Smooth muscle cell (in vitro differentiated cells): ENCODE measurements around the gene UTRN. TPM values are rescaled to one million over a fixed set of nuclear protein-coding genes. Genes with fewer than 3 reads are reported as not detected.

Experiments
- DNase-seq: peaks from one replicate; lab custom pipeline; 2025; ENCODE audit not compliant: unreplicated experiment; lab: John Stamatoyannopoulos, UW
- H2AFZ ChIP-seq: fragments of 200-600 bp; sonication (generic); 2 replicates; pipeline ENCODE4 v1.6.0; 2016; ENCODE audit warnings: antibody characterized with exemption, low read depth, mild to moderate bottlenecking
- H3F3A ChIP-seq: fragments of 200-600 bp; sonication (generic); 2 replicates; pipeline ENCODE4 v1.6.0; 2017; ENCODE audit warnings: antibody characterized with exemption, low read depth
- H3K27ac ChIP-seq: fragments of 200-600 bp; sonication (generic); 2 replicates; pipeline ENCODE4 v1.5.1; 2016; ENCODE audit warnings: low read depth, mild to moderate bottlenecking
- H3K27me3 ChIP-seq: fragments of 200-600 bp; sonication (generic); 2 replicates; pipeline ENCODE4 v1.6.1; 2016; ENCODE audit warnings: low read depth, mild to moderate bottlenecking
- H3K36me3 ChIP-seq: fragments of 200-600 bp; sonication (generic); 2 replicates; pipeline ENCODE4 v1.5.1; 2016; ENCODE audit warnings: low read depth
- H3K4me1 ChIP-seq: fragments of 200-600 bp; sonication (generic); 2 replicates; pipeline ENCODE4 v1.5.1; 2016; ENCODE audit warnings: low read depth
- H3K4me2 ChIP-seq: fragments of 200-600 bp; sonication (generic); 2 replicates; pipeline ENCODE4 v1.6.0; 2016; ENCODE audit warnings: mild to moderate bottlenecking
- H3K4me3 ChIP-seq: fragments of 200-600 bp; sonication (generic); 2 replicates; pipeline ENCODE4 v1.5.1; 2016; ENCODE audit warnings: mild to moderate bottlenecking
- H3K79me2 ChIP-seq: fragments of 200-600 bp; sonication (generic); 2 replicates; pipeline ENCODE4 v1.6.0; 2016; ENCODE audit warnings: low read depth, mild to moderate bottlenecking
- H3K9ac ChIP-seq: fragments of 200-600 bp; sonication (generic); 2 replicates; pipeline ENCODE4 v1.6.0; 2016; ENCODE audit warnings: low read depth
- H3K9me3 ChIP-seq: fragments of 200-600 bp; sonication (generic); replicated peaks from 2 replicates; pipeline ENCODE4 v1.5.1; 2016; ENCODE audit warnings: low read depth
- H4K20me1 ChIP-seq: fragments of 200-600 bp; sonication (generic); 2 replicates; pipeline ENCODE4 v1.6.0; 2016; ENCODE audit warnings: low read depth
- WGBS: methylation state at CpG from one replicate; pipeline ENCODE4 v1.1.7; 2016; ENCODE audit warnings: low lambda C conversion rate; 5-methylcytosine and 5-hydroxymethylcytosine counted together
- polyA plus RNA-seq: library from polyadenylated mRNA; unstranded; fragments of >200 nt; fragmentation: Nextera tagmentation; extraction: Ambion mirVana; gene quantifications from 2 replicates; pipeline ENCODE4 v1.2.1, GENCODE V29; 2016
- total RNA-seq: library from RNA; depleted of rRNA; stranded (reverse); fragments of >200 nt; gene quantifications from 2 replicates; pipeline ENCODE4 v1.2.3, GENCODE V29; 2014
- TF ChIP-seq, protein P1 (sequence below): fragments of 200-600 bp; sonication (generic); IDR thresholded peaks from 2 replicates; pipeline ENCODE4 v1.5.1; 2017; ENCODE audit warnings: borderline replicate concordance, mild to moderate bottlenecking, antibody characterized with exemption; ENCODE audit not compliant: insufficient read depth, poor library complexity, severe bottlenecking

Gene UTRN
- total and polyA plus RNA-seq, 2 experiments from 2014 or later: 12.6 to 47.3 TPM

DNA sequence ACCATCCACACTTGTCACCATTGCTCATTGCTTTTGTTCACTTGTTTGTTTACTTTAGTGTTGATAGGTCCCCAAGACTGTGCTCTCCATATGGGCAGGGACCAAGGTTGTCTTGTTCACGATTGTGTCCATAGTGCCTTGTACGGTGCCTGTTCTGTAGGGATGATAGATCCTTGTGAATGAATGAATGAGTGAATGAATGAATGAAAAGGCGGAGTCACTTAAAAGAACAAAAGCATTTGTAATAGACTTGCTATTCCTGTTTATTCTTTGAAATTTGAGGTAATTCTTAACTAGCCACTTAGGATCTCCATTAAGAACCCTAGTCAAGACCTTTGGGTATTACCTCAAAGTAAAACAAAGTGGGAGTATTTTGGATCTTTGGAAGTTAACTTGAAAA is 47.0 kb downstream of the UTRN start:
- peaks cover 3% of the 10 kb centered on the region for H3K79me2 ChIP-seq
- no peaks in the 10 kb centered on the region for H3K27me3 ChIP-seq
- WGBS: 97% methylated on average over 3 of the region's 3 CpGs
- H3K9ac ChIP-seq: no peak overlapping the region
- H3K36me3 ChIP-seq: no peaks in the 10 kb centered on the region
- no peaks in the 10 kb centered on the region for H3K9me3 ChIP-seq
- H2AFZ ChIP-seq: no peak overlapping the region
- no peak for DNase-seq
- H4K20me1 ChIP-seq: peaks cover 31% of the 10 kb centered on the region
- no peak overlapping the region for H3K4me2 ChIP-seq
- TF ChIP-seq, protein P1, sequence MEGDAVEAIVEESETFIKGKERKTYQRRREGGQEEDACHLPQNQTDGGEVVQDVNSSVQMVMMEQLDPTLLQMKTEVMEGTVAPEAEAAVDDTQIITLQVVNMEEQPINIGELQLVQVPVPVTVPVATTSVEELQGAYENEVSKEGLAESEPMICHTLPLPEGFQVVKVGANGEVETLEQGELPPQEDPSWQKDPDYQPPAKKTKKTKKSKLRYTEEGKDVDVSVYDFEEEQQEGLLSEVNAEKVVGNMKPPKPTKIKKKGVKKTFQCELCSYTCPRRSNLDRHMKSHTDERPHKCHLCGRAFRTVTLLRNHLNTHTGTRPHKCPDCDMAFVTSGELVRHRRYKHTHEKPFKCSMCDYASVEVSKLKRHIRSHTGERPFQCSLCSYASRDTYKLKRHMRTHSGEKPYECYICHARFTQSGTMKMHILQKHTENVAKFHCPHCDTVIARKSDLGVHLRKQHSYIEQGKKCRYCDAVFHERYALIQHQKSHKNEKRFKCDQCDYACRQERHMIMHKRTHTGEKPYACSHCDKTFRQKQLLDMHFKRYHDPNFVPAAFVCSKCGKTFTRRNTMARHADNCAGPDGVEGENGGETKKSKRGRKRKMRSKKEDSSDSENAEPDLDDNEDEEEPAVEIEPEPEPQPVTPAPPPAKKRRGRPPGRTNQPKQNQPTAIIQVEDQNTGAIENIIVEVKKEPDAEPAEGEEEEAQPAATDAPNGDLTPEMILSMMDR: no peak
- no peak overlapping the region for H3K27ac ChIP-seq
- no peak overlapping the region for H3K4me3 ChIP-seq
- no peaks in the 10 kb centered on the region for H3K4me1 ChIP-seq
- H3F3A ChIP-seq: no peaks in the 10 kb centered on the region

DNA sequence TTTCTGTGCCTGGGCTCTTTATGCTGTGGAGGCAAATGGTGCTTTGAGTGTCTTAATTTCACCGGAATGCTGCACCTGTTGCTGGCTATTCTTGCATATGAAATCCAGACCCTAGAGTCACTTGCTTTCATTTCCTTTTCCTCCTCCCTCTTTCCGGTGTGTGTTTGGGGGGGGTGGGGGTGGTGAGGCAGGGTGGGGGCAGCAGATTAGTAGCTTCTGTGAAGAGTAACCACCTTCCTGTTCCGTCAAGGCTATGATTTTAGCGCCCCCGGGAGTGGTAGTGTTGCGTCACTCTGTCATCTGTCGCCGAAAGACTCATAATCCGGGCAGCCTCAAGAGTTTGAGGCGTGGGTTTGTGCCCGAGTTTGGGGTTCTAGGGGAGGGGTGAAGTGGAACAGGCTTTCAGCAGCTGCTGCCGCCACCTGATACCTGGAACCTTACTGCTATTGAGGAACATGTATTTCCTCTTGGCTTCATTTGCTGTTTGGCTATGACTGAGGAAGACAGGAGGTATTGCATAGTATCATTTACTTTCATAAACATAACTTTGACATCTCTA is 49.1 kb downstream of the UTRN start:
- H3K9ac ChIP-seq: no peak overlapping the region
- H3K4me2 ChIP-seq: no peak overlapping the region
- peaks cover 7% of the 10 kb centered on the region for H3K79me2 ChIP-seq
- H3K4me3 ChIP-seq: no peak overlapping the region
- no peak for DNase-seq
- TF ChIP-seq, protein P1: no peak
- H3K9me3 ChIP-seq: no peaks in the 10 kb centered on the region
- no peaks in the 10 kb centered on the region for H3K27me3 ChIP-seq
- peaks cover 37% of the 10 kb centered on the region for H4K20me1 ChIP-seq
- H3K36me3 ChIP-seq: no peaks in the 10 kb centered on the region
- no peaks in the 10 kb centered on the region for H3F3A ChIP-seq
- 73% methylated on average over 12 of the region's 12 CpGs for WGBS
- no peaks in the 10 kb centered on the region for H3K4me1 ChIP-seq
- no peak overlapping the region for H3K27ac ChIP-seq
- no peak overlapping the region for H2AFZ ChIP-seq

Other genes starting within 250 kb of the UTRN start
- gene SF3B5, start 189.8 kb upstream of the UTRN start, total RNA-seq: 156 and 166 TPM in 2 replicates
- gene SF3B5, start 189.8 kb upstream of the UTRN start, polyA plus RNA-seq: 188 and 189 TPM in 2 replicates
- 0.27 and 0.72 TPM in 2 replicates for gene STX11, start 134.8 kb upstream of the UTRN start, total RNA-seq
- 0.53 and 1.3 TPM in 2 replicates for gene STX11, start 134.8 kb upstream of the UTRN start, polyA plus RNA-seq